Esophagus squamous epithelium (tissue), 5 donors: ENCODE data around the gene CDYL. TPM values are rescaled to one million over a fixed set of nuclear protein-coding genes. Genes with fewer than 3 reads are reported as not detected.

Experiments
- DNase-seq: peaks from one replicate; lab custom pipeline; 2025; lab: John Stamatoyannopoulos, UW
- H3K27ac ChIP-seq, 4 donors: fragments of 200-600 bp; sonication (generic); one replicate each; pipeline ENCODE4 v1.5.1; 2016 to 2019; ENCODE audit warnings: mild to moderate bottlenecking in 1 of 4
- H3K27me3 ChIP-seq, 4 donors: fragments of 200-600 bp; sonication (generic); 1 replicate in 3 of 4; 2 replicates in 1 of 4; pipeline versions ENCODE4 v1.5.1 to v1.6.0; 2017 to 2021; ENCODE audit warnings: antibody characterized with exemption in 1 of 4
- H3K36me3 ChIP-seq, 3 donors: fragments of 200-600 bp; sonication (generic); one replicate each; pipeline ENCODE4 v1.5.1; 2016 to 2019
- H3K4me1 ChIP-seq, 3 donors: fragments of 200-600 bp; sonication (generic); one replicate each; pipeline ENCODE4 v1.5.1; 2017 to 2019
- H3K4me3 ChIP-seq, 4 donors: fragments of 200-600 bp; sonication (generic); 1 replicate in 3 of 4; 2 replicates in 1 of 4; pipeline ENCODE4 v1.5.1; 2016 to 2019; ENCODE audit warnings: mild to moderate bottlenecking in 2 of 4, moderate library complexity in 1 of 4
- H3K9me3 ChIP-seq, 3 donors: fragments of 200-600 bp; sonication (generic); one replicate each; pipeline ENCODE4 v1.5.1; 2016 to 2019
- CTCF ChIP-seq, 6 experiments: fragments of 450-650 bp in 4 of 6; fragments of 200-600 bp in 2 of 6; sonication (generic) in 2 of 6; IDR thresholded peaks; one replicate each; pipeline ENCODE4 v1.5.1; 2016 to 2019; ENCODE audit warnings: antibody characterized with exemption in 6 of 6, mild to moderate bottlenecking in 4 of 6, moderate library complexity in 4 of 6
- POLR2A ChIP-seq, 4 donors: fragments of 450-650 bp; IDR thresholded peaks; one replicate each; pipeline ENCODE4 v1.6.1; 2017; ENCODE audit warnings: antibody characterized with exemption in 4 of 4, mild to moderate bottlenecking in 4 of 4, moderate library complexity in 3 of 4
- WGBS, 2 donors: methylation state at CpG; one replicate each; pipeline ENCODE4 v1.1.5; 2018; 5-methylcytosine and 5-hydroxymethylcytosine counted together
- intact Hi-C: fragments of 100-400 bp; cut with DNase I; formaldehyde crosslinking; loops from one replicate; pipeline ENCODE4 v1.15.0; 2022
- total RNA-seq, 4 donors: library from RNA; depleted of rRNA; stranded (reverse); fragments of >200 nt; gene quantifications; one replicate each; pipeline ENCODE4 v1.1.0, GENCODE V29; 2016
- donor health status: DM: yes; HTN: yes; CAD: no.

The CDYL gene
- total RNA-seq, 4 donors from 2014 or later, result 15.2 to 43.5 (median 19.6) TPM

GRCh38 chr6:4815584-4815983 is 39.4 kb downstream of the CDYL start:
- Histone ChIP-seq H3K36me3 (no peaks in the 10 kb centered on the region), H3K4me3 (no peak overlapping the region), H3K9me3 (no peaks in the 10 kb centered on the region), H3K27ac (no peak overlapping the region), H3K27me3 (no peaks in the 10 kb centered on the region), H3K4me1 (peaks cover 0 to 26% (median 5%) of the 10 kb centered on the region in 3 donors)
- no peak for DNase-seq
- TF ChIP-seq POLR2A (IDR thresholded peaks at IDR 0.05), result no peak
- no peak for TF ChIP-seq CTCF (IDR thresholded peaks at IDR 0.05)
- intact Hi-C loops, result no loop called here
- 80 to 91% methylated on average over 2 of the region's 2 CpGs for WGBS, 2 donors

- WGBS, 2 donors, result 86 to 94% methylated on average over 2 of the region's 2 CpGs
Measured at GRCh38 chr6:4816904-4817303, 40.7 kb downstream of the CDYL start.

GRCh38 chr6:4817551-4817950 is 41.3 kb downstream of the CDYL start:
- no peaks in the 10 kb centered on the region for H3K9me3 ChIP-seq
- H3K27ac ChIP-seq, result no peak overlapping the region
- 34 to 56% methylated on average over 4 of the region's 4 CpGs for WGBS, 2 donors
- TF ChIP-seq POLR2A (IDR thresholded peaks at IDR 0.05) (no peak), CTCF (IDR thresholded peaks at IDR 0.05) (no peak)
- no peaks in the 10 kb centered on the region for H3K27me3 ChIP-seq
- no peak overlapping the region for H3K4me3 ChIP-seq
- H3K36me3 ChIP-seq, result no peaks in the 10 kb centered on the region
- peaks cover 0 to 23% (median 0%) of the 10 kb centered on the region in 3 donors for H3K4me1 ChIP-seq
- DNase-seq, result no peak
- intact Hi-C loops, result no loop called here

More at GRCh38 chr6:4816904-4817303, 40.7 kb downstream of the CDYL start:
- Histone ChIP-seq H3K4me1 (peaks cover 0 to 23% (median 0%) of the 10 kb centered on the region in 3 donors), H3K36me3 (no peaks in the 10 kb centered on the region), H3K27ac (no peak overlapping the region), H3K4me3 (no peak overlapping the region), H3K27me3 (no peaks in the 10 kb centered on the region), H3K9me3 (no peaks in the 10 kb centered on the region)
- DNase-seq, result no peak
- intact Hi-C loops, result no loop called here
- TF ChIP-seq POLR2A (IDR thresholded peaks at IDR 0.05) (no peak), CTCF (IDR thresholded peaks at IDR 0.05) (no peak)

- H3K4me1 ChIP-seq, result peaks cover 0 to 23% (median 0%) of the 10 kb centered on the region in 3 donors
- no peaks in the 10 kb centered on the region for H3K9me3 ChIP-seq
- intact Hi-C loops, result no loop called here
- no peak overlapping the region for H3K27ac ChIP-seq
- no peak overlapping the region for H3K4me3 ChIP-seq
- 90 to 96% methylated on average over 4 of the region's 4 CpGs for WGBS, 2 donors
- H3K36me3 ChIP-seq, result no peaks in the 10 kb centered on the region
- no peaks in the 10 kb centered on the region for H3K27me3 ChIP-seq
- TF ChIP-seq POLR2A (IDR thresholded peaks at IDR 0.05) (no peak), CTCF (IDR thresholded peaks at IDR 0.05) (no peak)
- DNase-seq, result no peak
Measured at GRCh38 chr6:4818272-4818938, 42.2 kb downstream of the CDYL start.

GRCh38 chr6:4819706-4820283 is 43.6 kb downstream of the CDYL start:
- Histone ChIP-seq H3K27ac (no peak overlapping the region), H3K9me3 (no peaks in the 10 kb centered on the region), H3K36me3 (no peaks in the 10 kb centered on the region), H3K4me3 (no peak overlapping the region), H3K27me3 (no peaks in the 10 kb centered on the region), H3K4me1 (peaks cover 0 to 15% (median 0%) of the 10 kb centered on the region in 3 donors)
- no peak for DNase-seq
- intact Hi-C loops, result no loop called here
- WGBS, 2 donors, result 67 to 88% methylated on average over 1 of the region's 1 CpG
- no peak for TF ChIP-seq CTCF (IDR thresholded peaks at IDR 0.05)
- TF ChIP-seq POLR2A (IDR thresholded peaks at IDR 0.05), result no peak
